Kidney (tissue), 14 donors: ENCODE data around the gene GZMH. TPM values are rescaled to one million over a fixed set of nuclear protein-coding genes. Genes with fewer than 3 reads are reported as not detected.

ENCODE experiments used
- DNase-seq, 5 donors: peaks; one replicate each; pipeline ENCODE4 v3.0.0-alpha.2; 2013 to 2020
- FAIRE-seq: peaks from 2 replicates; lab custom pipeline; 2012; peaks lifted over from hg19 to GRCh38; lab: Jason Lieb, UNC
- H3K27ac ChIP-seq, 2 donors: one replicate each; pipeline ENCODE4 v1.7.0; 2013; ENCODE audit warnings: low read depth in 2 of 2, low read length in 2 of 2, inconsistent platforms in 1 of 2
- H3K27me3 ChIP-seq: one replicate; pipeline ENCODE4 v1.7.1; 2013; ENCODE audit warnings: low read length, inconsistent platforms; ENCODE audit not compliant: control insufficient read depth, insufficient read depth
- H3K36me3 ChIP-seq, 3 donors: one replicate each; pipeline versions ENCODE4 v1.7.0 to v1.7.1; 2013; ENCODE audit warnings: low read length in 3 of 3, control low read depth in 1 of 3, inconsistent platforms in 1 of 3; ENCODE audit not compliant: insufficient read depth in 3 of 3, control insufficient read depth in 2 of 3
- H3K4me1 ChIP-seq, 3 donors: one replicate each; pipeline versions ENCODE4 v1.7.0 to v1.7.1; 2013; ENCODE audit warnings: low read length in 3 of 3, inconsistent platforms in 1 of 3, low read depth in 1 of 3; ENCODE audit not compliant: control insufficient read depth in 2 of 3, insufficient read depth in 2 of 3
- H3K4me3 ChIP-seq, 3 donors: one replicate each; pipeline versions ENCODE4 v1.7.0 to v1.8.1; 2013; ENCODE audit warnings: low read length in 3 of 3, control low read depth in 1 of 3, inconsistent platforms in 1 of 3
- H3K9ac ChIP-seq, 3 donors: one replicate each; pipeline versions ENCODE4 v1.7.0 to v1.7.1; 2013; ENCODE audit warnings: low read length in 3 of 3, control low read depth in 1 of 3, inconsistent platforms in 1 of 3
- H3K9me3 ChIP-seq, 3 donors: one replicate each; pipeline versions ENCODE4 v1.7.0 to v1.7.1; 2013; ENCODE audit warnings: low read length in 3 of 3, control low read depth in 1 of 3, inconsistent platforms in 1 of 3; ENCODE audit not compliant: control insufficient read depth in 2 of 3, insufficient read depth in 1 of 3
- intact Hi-C: fragments of 100-400 bp; cut with DNase I; formaldehyde crosslinking; loops from one replicate; pipeline ENCODE4 v1.11.1; 2022
- polyA plus RNA-seq: library from polyadenylated mRNA; stranded (reverse); fragments of 350-450 nt; fragmentation: Illumina TruSeq; extraction: RNeasy Lipid Tissue Mini Kit (QIAGEN cat#74804); gene quantifications from one replicate; pipeline ENCODE4 v1.2.3, GENCODE V29; 2014; ENCODE audit warnings: low read depth, low replicate concordance; ENCODE audit not compliant: insufficient read depth
- total RNA-seq: library from RNA; stranded (reverse); fragmentation: NEBNext Ultra II Directional; extraction: Animal tissue kit (Norgen Biotek cat#: 25700); gene quantifications from one replicate; pipeline ENCODE4 v1.2.1, GENCODE V29; 2021
- TF ChIP-seq, protein P1 (sequence below): IDR thresholded peaks from 3 replicates; pipeline ENCODE4 v1.5.1; 2012; ENCODE audit warnings: mild to moderate bottlenecking, moderate library complexity, borderline replicate concordance; ENCODE audit not compliant: insufficient read depth; ENCODE audit errors: extremely low read depth
- donor health status: control.
- donor health status: control.
- donor health status: control.
- donor health status: control.
- donor health status: control.
- donor health status: DM: yes; HTN: yes; CAD: no.
- donor health status: Normal renal cell carcinoma (clear cell type).

The GZMH gene
- total and polyA plus RNA-seq, 2 donors from 2014 or later, result 0.91 to 1.9 TPM

DNA sequence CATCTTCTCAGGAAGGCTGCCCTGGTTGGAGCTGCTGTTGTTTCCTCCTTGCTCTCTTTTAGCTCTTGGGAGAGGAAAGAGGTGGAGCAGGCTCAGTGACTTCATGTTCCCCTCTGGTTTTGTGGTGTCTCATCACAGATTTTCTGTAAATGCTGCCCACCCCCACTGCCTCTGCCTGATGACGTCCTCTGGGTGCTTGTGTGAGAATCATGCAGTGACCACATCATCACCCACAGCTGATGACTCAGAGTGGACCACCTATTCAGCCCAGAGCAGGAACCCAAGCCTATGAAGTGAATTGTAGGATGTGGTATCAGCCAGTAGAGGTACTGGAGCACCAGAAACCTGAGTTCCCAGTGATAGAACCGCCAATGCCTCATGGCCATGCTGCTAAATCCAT lies 24.7 kb upstream of the GZMH start, which contains the start of gene GZMB:
Gene GZMB, minus strand, starts transcription at position 33 of the 400 bp plus-strand sequence. Its CDS starts 30 bp downstream, at position 3.
- H3K4me3 ChIP-seq, result no peak within 1 kb of the TSS
- FAIRE-seq, result no peak

DNA sequence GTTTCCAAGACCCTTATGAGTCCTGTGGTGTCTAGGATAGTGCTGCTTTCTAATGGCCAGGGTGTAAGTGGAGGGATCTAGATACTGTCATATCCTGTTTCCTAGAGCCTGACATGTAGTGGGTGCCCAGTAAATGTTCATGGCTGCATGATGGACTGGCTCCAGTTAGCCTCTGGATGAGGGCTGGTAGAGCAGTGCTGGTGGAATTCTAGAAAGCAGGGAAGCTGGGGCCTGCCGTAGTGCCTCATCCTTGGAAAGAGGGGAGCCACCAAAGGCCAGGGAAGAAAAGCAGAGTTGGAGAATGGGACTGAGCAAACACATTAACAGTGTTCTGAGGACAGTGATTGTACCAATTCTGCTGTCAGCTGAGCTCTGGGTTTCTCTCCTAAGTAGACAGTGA lies 23.9 kb upstream of the GZMH start:
- no peaks in the 10 kb centered on the region for H3K36me3 ChIP-seq
- no peaks in the 10 kb centered on the region for H3K9me3 ChIP-seq
- FAIRE-seq (no peak), DNase-seq (no peak)
- TF ChIP-seq, protein P1, sequence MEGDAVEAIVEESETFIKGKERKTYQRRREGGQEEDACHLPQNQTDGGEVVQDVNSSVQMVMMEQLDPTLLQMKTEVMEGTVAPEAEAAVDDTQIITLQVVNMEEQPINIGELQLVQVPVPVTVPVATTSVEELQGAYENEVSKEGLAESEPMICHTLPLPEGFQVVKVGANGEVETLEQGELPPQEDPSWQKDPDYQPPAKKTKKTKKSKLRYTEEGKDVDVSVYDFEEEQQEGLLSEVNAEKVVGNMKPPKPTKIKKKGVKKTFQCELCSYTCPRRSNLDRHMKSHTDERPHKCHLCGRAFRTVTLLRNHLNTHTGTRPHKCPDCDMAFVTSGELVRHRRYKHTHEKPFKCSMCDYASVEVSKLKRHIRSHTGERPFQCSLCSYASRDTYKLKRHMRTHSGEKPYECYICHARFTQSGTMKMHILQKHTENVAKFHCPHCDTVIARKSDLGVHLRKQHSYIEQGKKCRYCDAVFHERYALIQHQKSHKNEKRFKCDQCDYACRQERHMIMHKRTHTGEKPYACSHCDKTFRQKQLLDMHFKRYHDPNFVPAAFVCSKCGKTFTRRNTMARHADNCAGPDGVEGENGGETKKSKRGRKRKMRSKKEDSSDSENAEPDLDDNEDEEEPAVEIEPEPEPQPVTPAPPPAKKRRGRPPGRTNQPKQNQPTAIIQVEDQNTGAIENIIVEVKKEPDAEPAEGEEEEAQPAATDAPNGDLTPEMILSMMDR, result no peak
- no peak overlapping the region for H3K27ac ChIP-seq
- no peak overlapping the region for H3K9ac ChIP-seq
- H3K4me1 ChIP-seq, result peaks cover 0 to 2% (median 0%) of the 10 kb centered on the region in 3 donors
- intact Hi-C loops, result no loop called here
- H3K27me3 ChIP-seq, result no peaks in the 10 kb centered on the region
- no peak overlapping the region for H3K4me3 ChIP-seq

More for the DNA sequence above, 24.7 kb upstream of the GZMH start, which contains the start of gene GZMB:
- Histone ChIP-seq H3K36me3 (no peaks in the 10 kb centered on the region), H3K27ac (no peak within 1 kb of the TSS), H3K9ac (no peak within 1 kb of the TSS), H3K4me1 (peaks cover 0 to 2% (median 0%) of the 10 kb centered on the region in 3 donors), H3K27me3 (no peaks in the 10 kb centered on the region), H3K9me3 (no peaks in the 10 kb centered on the region)
- no peak for DNase-seq
- intact Hi-C loops, result no loop called here
- TF ChIP-seq, protein P1, result no peak

DNA sequence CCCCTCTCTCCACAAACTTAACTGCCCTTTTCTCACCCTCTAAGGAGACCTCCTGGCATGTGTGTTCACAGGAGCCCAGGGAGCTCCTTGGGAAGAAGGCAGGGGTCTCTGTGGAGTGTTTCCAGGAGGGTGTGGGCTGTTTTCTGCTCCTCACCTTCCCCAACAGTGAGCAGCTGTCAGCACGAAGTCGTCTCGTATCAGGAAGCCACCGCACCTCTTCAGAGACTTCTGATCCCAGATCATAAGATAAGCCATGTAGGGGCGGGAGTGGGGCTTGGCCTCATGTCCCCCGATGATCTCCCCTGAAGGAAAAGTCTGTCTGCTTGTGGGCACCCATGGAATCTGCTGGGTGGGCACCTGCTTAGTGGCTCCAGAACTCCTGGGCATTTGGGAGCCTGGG lies 23.3 kb upstream of the GZMH start:
- Histone ChIP-seq H3K9ac (no peak overlapping the region), H3K27me3 (no peaks in the 10 kb centered on the region), H3K27ac (no peak overlapping the region), H3K4me3 (no peak overlapping the region), H3K36me3 (no peaks in the 10 kb centered on the region), H3K4me1 (peaks cover 0 to 2% (median 0%) of the 10 kb centered on the region in 3 donors), H3K9me3 (no peaks in the 10 kb centered on the region)
- DNase-seq (no peak), FAIRE-seq (no peak)
- intact Hi-C loops, result no loop called here
- TF ChIP-seq, protein P1, result no peak

DNA sequence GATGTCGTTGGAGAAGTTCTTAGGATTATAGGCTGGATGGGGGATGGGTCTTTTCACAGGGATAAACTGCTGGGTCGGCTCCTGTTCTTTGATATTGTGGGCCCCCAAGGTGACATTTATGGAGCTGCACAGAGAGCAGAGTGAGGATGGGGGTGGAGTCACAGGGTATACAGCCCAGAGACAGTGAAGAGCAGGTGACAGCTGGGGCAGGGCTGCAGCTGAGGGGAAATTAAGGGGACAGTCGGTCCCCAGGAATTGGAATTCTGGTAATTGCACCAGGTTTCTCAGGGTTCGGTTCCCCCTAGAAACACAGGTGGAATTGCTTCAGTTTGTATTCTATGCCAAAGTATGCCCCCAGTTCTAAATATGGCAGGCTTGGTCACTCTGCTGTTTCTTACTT lies 22.9 kb upstream of the GZMH start:
- no peaks in the 10 kb centered on the region for H3K27me3 ChIP-seq
- no peaks in the 10 kb centered on the region for H3K9me3 ChIP-seq
- no peak overlapping the region for H3K4me3 ChIP-seq
- no peak for DNase-seq
- H3K36me3 ChIP-seq, result no peaks in the 10 kb centered on the region
- no peak overlapping the region for H3K27ac ChIP-seq
- peaks cover 0 to 2% (median 0%) of the 10 kb centered on the region in 3 donors for H3K4me1 ChIP-seq
- TF ChIP-seq, protein P1, result no peak
- intact Hi-C loops, result no loop called here
- no peak for FAIRE-seq
- H3K9ac ChIP-seq, result no peak overlapping the region
